Tracheal epithelial cell (primary cell): ENCODE data around the gene INAFM2. TPM values are rescaled to one million over a fixed set of nuclear protein-coding genes. Genes with fewer than 3 reads are reported as not detected.

Source experiments
- total RNA-seq: library from RNA; depleted of rRNA; stranded (reverse); fragments of >200 nt; gene quantifications from 2 replicates; pipeline ENCODE4 v1.2.1, GENCODE V29; 2014

Gene INAFM2
- 8.3 and 10.6 TPM in 2 replicates for total RNA-seq

GRCh38 chr15:40323239-40323952 lies at the start of gene INAFM2:
TSS of gene INAFM2 (plus strand) at chr15:40323692. CDS start at chr15:40324056, 364 bp downstream.

GRCh38 chr15:40282869-40283614 lies 40.5 kb upstream of the INAFM2 start, which contains the start of gene ANKRD63:
TSS of gene ANKRD63 (minus strand) at chr15:40283064. CDS start at chr15:40282586, 478 bp downstream.

GRCh38 chr15:40307421-40308211 lies 15.9 kb upstream of the INAFM2 start, which contains the start of gene PLCB2:
TSS of gene PLCB2 (minus strand) at chr15:40307935. CDS start at chr15:40307672, 263 bp downstream.

GRCh38 chr15:40340740-40341400 lies 17.4 kb downstream of the INAFM2 start, which contains the start of gene CCDC9B:
TSS of gene CCDC9B (minus strand) at chr15:40340939. CDS start at chr15:40340819, 120 bp downstream.

GRCh38 chr15:40357723-40358470 lies 34.4 kb downstream of the INAFM2 start, which contains the start of gene DISP2:
TSS of gene DISP2 (plus strand) at chr15:40358219. CDS start at chr15:40358322, 103 bp downstream.

Other genes starting within 250 kb of the INAFM2 start
- gene BMF, start 214.8 kb upstream of the INAFM2 start, total RNA-seq: 0.85 and 2.4 TPM in 2 replicates
- gene BUB1B, start 162.6 kb upstream of the INAFM2 start, total RNA-seq: 1.7 and 2.3 TPM in 2 replicates
- gene PAK6, start 84.6 kb upstream of the INAFM2 start, total RNA-seq: 12.8 and 13.4 TPM in 2 replicates
- not detected in 2 replicates for gene ANKRD63, start 40.6 kb upstream of the INAFM2 start, total RNA-seq
- under 0.01 TPM in 1 of 2 replicates, not detected in the other for gene PLCB2, start 15.8 kb upstream of the INAFM2 start, total RNA-seq
- gene CCDC9B, start 17.2 kb downstream of the INAFM2 start, total RNA-seq: 5.3 and 36.4 TPM in 2 replicates
- not detected in 2 replicates for gene PHGR1, start 27.3 kb downstream of the INAFM2 start, total RNA-seq
- gene DISP2, start 34.5 kb downstream of the INAFM2 start, total RNA-seq: under 0.01 TPM in 2 replicates
- gene KNSTRN, start 59.0 kb downstream of the INAFM2 start, total RNA-seq: 36.1 and 38.2 TPM in 2 replicates
- 18.3 and 21.9 TPM in 2 replicates for gene IVD, start 82.1 kb downstream of the INAFM2 start, total RNA-seq
- 5.3 TPM in 2 replicates for gene BAHD1, start 117.3 kb downstream of the INAFM2 start, total RNA-seq
- 2.3 and 2.9 TPM in 2 replicates for gene CHST14, start 147.3 kb downstream of the INAFM2 start, total RNA-seq
- gene CCDC32, start 241.3 kb downstream of the INAFM2 start, total RNA-seq: 14.3 and 15.7 TPM in 2 replicates
- 16.8 and 19.8 TPM in 2 replicates for gene RPUSD2, start 245.6 kb downstream of the INAFM2 start, total RNA-seq